ENCODE results near the gene ING4.

- no peak for TF ChIP-seq CTCF (IDR thresholded peaks at IDR 0.05)
- TF ChIP-seq POLR2AphosphoS5 (IDR thresholded peaks at IDR 0.05) = no peak
Measured at GRCh38 chr12:6608592-6609281, 54.2 kb downstream of the ING4 start.

Data from esophagus muscularis mucosa (tissue), 3 donors.